DOHH2 (cell line): Measurements from ENCODE around the gene CABP1.

Source experiments
- H3F3A ChIP-seq: fragments of 200-600 bp; sonication (generic), shearing (Covaris generic); 2 replicates; pipeline ENCODE4 v1.6.0; 2016; ENCODE audit warnings: antibody characterized with exemption, mild to moderate bottlenecking; ENCODE audit not compliant: control insufficient read depth, insufficient read depth
- H3K27ac ChIP-seq: fragments of 200-600 bp; sonication (generic); 2 replicates; pipeline ENCODE4 v1.5.1; 2014; ENCODE audit warnings: low read depth, mild to moderate bottlenecking, low read length, moderate library complexity
- H3K27me3 ChIP-seq: fragments of 200-600 bp; sonication (generic); 2 replicates; pipeline ENCODE4 v1.6.1; 2014; ENCODE audit warnings: mild to moderate bottlenecking, low read length, mixed read lengths; ENCODE audit not compliant: control insufficient read depth
- H3K36me3 ChIP-seq: fragments of 200-600 bp; sonication (generic); 2 replicates; pipeline ENCODE4 v1.6.1; 2014; ENCODE audit warnings: mild to moderate bottlenecking, low read length, moderate library complexity, mixed read lengths; ENCODE audit not compliant: control insufficient read depth
- H3K4me1 ChIP-seq: fragments of 200-600 bp; sonication (generic); 2 replicates; pipeline ENCODE4 v1.6.1; 2014; ENCODE audit warnings: mild to moderate bottlenecking, low read length, mixed read lengths; ENCODE audit not compliant: control insufficient read depth
- H3K4me2 ChIP-seq: fragments of 200-600 bp; sonication (generic); 2 replicates; pipeline ENCODE4 v1.6.0; 2014; ENCODE audit warnings: mild to moderate bottlenecking, low read length, moderate library complexity
- H3K4me3 ChIP-seq: fragments of 200-600 bp; sonication (generic); 2 replicates; pipeline ENCODE4 v1.5.1; 2014; ENCODE audit warnings: mild to moderate bottlenecking, low read length, mixed read lengths
- H3K79me2 ChIP-seq: fragments of 200-600 bp; sonication (generic); 2 replicates; pipeline ENCODE4 v1.6.1; 2014; ENCODE audit warnings: mild to moderate bottlenecking, low read length, mixed read lengths; ENCODE audit not compliant: control insufficient read depth
- H3K9me2 ChIP-seq: fragments of 200-600 bp; sonication (generic); replicated peaks from 2 replicates; pipeline ENCODE4 v1.6.1; 2014; ENCODE audit warnings: mild to moderate bottlenecking, low read length, mixed read lengths; ENCODE audit not compliant: control insufficient read depth
- H3K9me3 ChIP-seq: fragments of 200-600 bp; sonication (generic); 2 replicates; pipeline ENCODE4 v1.6.1; 2014; ENCODE audit warnings: antibody characterized with exemption, low read length, mixed read lengths; ENCODE audit not compliant: control insufficient read depth, insufficient read depth
- H4K20me1 ChIP-seq: fragments of 200-600 bp; sonication (generic); 2 replicates; pipeline ENCODE4 v1.6.0; 2014; ENCODE audit warnings: low read depth, mild to moderate bottlenecking, antibody characterized with exemption, low read length, moderate library complexity; ENCODE audit not compliant: control insufficient read depth, insufficient read depth
- EZH2phosphoT487 ChIP-seq: fragments of 200-600 bp; sonication (generic); IDR thresholded peaks from 2 replicates; pipeline ENCODE4 v1.6.1; 2017; ENCODE audit warnings: borderline replicate concordance, mild to moderate bottlenecking, antibody characterized with exemption, low read length, moderate library complexity, mixed read lengths
- TF ChIP-seq, protein P1 (sequence below): fragments of 200-600 bp; sonication (generic); IDR thresholded peaks from one replicate; pipeline ENCODE4 v1.5.1; 2014; ENCODE audit warnings: antibody characterized with exemption, mild to moderate bottlenecking, low read depth, low read length; ENCODE audit not compliant: poor library complexity, severe bottlenecking

The CABP1 gene

GRCh38 chr12:120662879-120663278, 22.5 kb downstream of the CABP1 start:
- Histone ChIP-seq H3K36me3 (no peaks in the 10 kb centered on the region), H3F3A (no peaks in the 10 kb centered on the region), H3K27ac (no peak overlapping the region), H3K4me3 (no peak overlapping the region), H4K20me1 (no peaks in the 10 kb centered on the region), H3K4me1 (peaks cover 11% of the 10 kb centered on the region), H3K9me2 (no peaks in the 10 kb centered on the region), H3K79me2 (no peaks in the 10 kb centered on the region), H3K4me2 (peak overlapping the region; percentile 14; the same call in 1 of the 2 replicates), H3K27me3 (no peaks in the 10 kb centered on the region), H3K9me3 (no peaks in the 10 kb centered on the region)
- TF ChIP-seq EZH2phosphoT487: no peak
- TF ChIP-seq, protein P1, sequence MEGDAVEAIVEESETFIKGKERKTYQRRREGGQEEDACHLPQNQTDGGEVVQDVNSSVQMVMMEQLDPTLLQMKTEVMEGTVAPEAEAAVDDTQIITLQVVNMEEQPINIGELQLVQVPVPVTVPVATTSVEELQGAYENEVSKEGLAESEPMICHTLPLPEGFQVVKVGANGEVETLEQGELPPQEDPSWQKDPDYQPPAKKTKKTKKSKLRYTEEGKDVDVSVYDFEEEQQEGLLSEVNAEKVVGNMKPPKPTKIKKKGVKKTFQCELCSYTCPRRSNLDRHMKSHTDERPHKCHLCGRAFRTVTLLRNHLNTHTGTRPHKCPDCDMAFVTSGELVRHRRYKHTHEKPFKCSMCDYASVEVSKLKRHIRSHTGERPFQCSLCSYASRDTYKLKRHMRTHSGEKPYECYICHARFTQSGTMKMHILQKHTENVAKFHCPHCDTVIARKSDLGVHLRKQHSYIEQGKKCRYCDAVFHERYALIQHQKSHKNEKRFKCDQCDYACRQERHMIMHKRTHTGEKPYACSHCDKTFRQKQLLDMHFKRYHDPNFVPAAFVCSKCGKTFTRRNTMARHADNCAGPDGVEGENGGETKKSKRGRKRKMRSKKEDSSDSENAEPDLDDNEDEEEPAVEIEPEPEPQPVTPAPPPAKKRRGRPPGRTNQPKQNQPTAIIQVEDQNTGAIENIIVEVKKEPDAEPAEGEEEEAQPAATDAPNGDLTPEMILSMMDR: no peak

DNA sequence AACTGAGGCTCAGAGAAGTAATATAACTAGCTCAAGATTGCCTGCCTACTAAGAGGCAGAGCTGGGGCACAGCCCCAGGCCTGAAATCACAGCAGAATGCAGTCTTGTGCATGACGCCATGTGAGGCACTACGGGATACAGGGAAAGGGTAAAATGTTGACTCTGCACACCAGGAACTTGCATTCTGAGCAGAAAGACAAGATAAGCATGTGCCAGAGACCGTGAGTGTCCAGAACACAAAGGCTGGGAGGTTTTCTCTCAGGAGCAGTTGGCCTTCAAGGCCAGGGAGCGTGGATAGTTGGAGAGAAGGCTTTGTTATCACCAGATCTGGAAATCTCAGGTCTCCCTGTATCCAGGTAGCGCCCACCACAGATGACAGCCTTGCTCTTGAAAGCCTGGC, 23.3 kb downstream of the CABP1 start:
- TF ChIP-seq, protein P1: no peak
- no peak for TF ChIP-seq EZH2phosphoT487
- Histone ChIP-seq H3K79me2 (no peaks in the 10 kb centered on the region), H3F3A (no peaks in the 10 kb centered on the region), H3K4me3 (no peak overlapping the region), H3K27me3 (0 out of 2 replicates have a peak, but pooled peaks cover 4% of the 10 kb centered on the region), H3K36me3 (no peaks in the 10 kb centered on the region), H3K4me2 (no peak overlapping the region), H3K9me2 (no peaks in the 10 kb centered on the region), H3K27ac (no peak overlapping the region), H3K9me3 (no peaks in the 10 kb centered on the region), H3K4me1 (peaks cover 14% of the 10 kb centered on the region), H4K20me1 (no peaks in the 10 kb centered on the region)

GRCh38 chr12:120666571-120667390, 26.4 kb downstream of the CABP1 start:
- Histone ChIP-seq H3K27ac (no peak overlapping the region), H3K79me2 (no peaks in the 10 kb centered on the region), H3K4me2 (no peak overlapping the region), H3K27me3 (0 out of 2 replicates have a peak, but pooled peaks cover 5% of the 10 kb centered on the region), H3K4me3 (no peak overlapping the region), H3K36me3 (no peaks in the 10 kb centered on the region), H3F3A (no peaks in the 10 kb centered on the region), H3K9me2 (no peaks in the 10 kb centered on the region), H3K4me1 (peaks cover 27% of the 10 kb centered on the region), H3K9me3 (no peaks in the 10 kb centered on the region), H4K20me1 (no peaks in the 10 kb centered on the region)
- TF ChIP-seq, protein P1: no peak
- no peak for TF ChIP-seq EZH2phosphoT487
